K562 (cell line): ENCODE results near the gene DYNLT4. TPM values are rescaled to one million over a fixed set of nuclear protein-coding genes. Genes with fewer than 3 reads are reported as not detected.

Experiments used
- DPF2 ChIP-seq: fragments of 450-650 bp; IDR thresholded peaks from 2 replicates; pipeline ENCODE4 v1.6.1; 2016
- ETS2 ChIP-seq: IDR thresholded peaks from 2 replicates; pipeline ENCODE4 v1.6.1; 2016; ENCODE audit warnings: borderline replicate concordance, missing genetic modification characterization, mild to moderate bottlenecking, moderate library complexity, missing compliant biosample characterization; ENCODE audit not compliant: poor library complexity, severe bottlenecking
- PML ChIP-seq: IDR thresholded peaks from 2 replicates; pipeline ENCODE4 v1.6.1; 2012; ENCODE audit warnings: low read length, inconsistent platforms
- RHOXF2B ChIP-seq: fragments of 250-450 bp; sonication (Bioruptor Pico); conservative IDR thresholded peaks from 2 replicates; pipeline ENCODE4 v1.5.1; 2021
- SIRT6 ChIP-seq: IDR thresholded peaks from one replicate; pipeline ENCODE4 v1.6.1; 2012; ENCODE audit warnings: low read depth, mild to moderate bottlenecking, control low read depth, inconsistent platforms, low read length, moderate library complexity
- SNRNP70 ChIP-seq: fragments of 200-400 bp; formaldehyde crosslinking; optimal IDR thresholded peaks from 2 replicates; pipeline ENCODE3; 2017; ENCODE audit warnings: low read depth, low read length
- TFAP4 ChIP-seq: sonication (generic); formaldehyde crosslinking; IDR thresholded peaks from 2 replicates; pipeline ENCODE4 v1.8.0; 2022; ENCODE audit warnings: missing genetic modification reagents, mild to moderate bottlenecking, moderate library complexity, borderline replicate concordance
- ZKSCAN8 ChIP-seq: fragments of 200-800 bp; sonication (Bioruptor generic); IDR thresholded peaks from 2 replicates; pipeline ENCODE4 v1.6.1; 2016; ENCODE audit warnings: missing genetic modification characterization, missing compliant biosample characterization
- polyA plus RNA-seq, 8 experiments: library from polyadenylated mRNA; depleted of rRNA in 4 of 8; stranded (reverse) in 5 of 8; unstranded in 3 of 8; fragments of >200 nt; fragmentation: Nextera tagmentation in 2 of 8; fragmentation: Illumina TruSeq in 1 of 8; extraction: Ambion mirVana in 2 of 8; extraction: Trizol in 1 of 8; gene quantifications; 2 replicates each; pipeline versions ENCODE4 v1.2.1 to v1.2.3, GENCODE V29; 2011 to 2014; ENCODE audit warnings: inconsistent platforms in 1 of 8, missing spikeins in 1 of 8
- total RNA-seq, 7 experiments: library from RNA; depleted of rRNA in 6 of 7; stranded (reverse); fragments of >200 nt in 6 of 7; fragmentation: Illumina TruSeq in 2 of 7; extraction: Trizol in 2 of 7; gene quantifications; 2 replicates each; pipeline versions ENCODE4 v1.2.1 to v1.2.3, GENCODE V29; 2011 to 2021; ENCODE audit warnings: low replicate concordance in 1 of 7
- TF ChIP-seq, protein P1 (sequence below): fragments of 450-650 bp; IDR thresholded peaks from 2 replicates; pipeline ENCODE4 v1.6.1; 2017; ENCODE audit warnings: antibody characterized with exemption, mild to moderate bottlenecking
- TF ChIP-seq, protein P2 (sequence below): fragments of 200-800 bp; sonication (Bioruptor generic); IDR thresholded peaks from 2 replicates; pipeline ENCODE4 v1.6.1; 2017; ENCODE audit warnings: missing genetic modification characterization, missing compliant biosample characterization

Gene DYNLT4
- total and polyA plus RNA-seq, 9 of the 15 experiments (the other 6 are each of a cell fraction or from before 2014, with no cell fraction given) = 0.29 to 0.73 TPM; not detected in 7

- TF ChIP-seq, protein P1, sequence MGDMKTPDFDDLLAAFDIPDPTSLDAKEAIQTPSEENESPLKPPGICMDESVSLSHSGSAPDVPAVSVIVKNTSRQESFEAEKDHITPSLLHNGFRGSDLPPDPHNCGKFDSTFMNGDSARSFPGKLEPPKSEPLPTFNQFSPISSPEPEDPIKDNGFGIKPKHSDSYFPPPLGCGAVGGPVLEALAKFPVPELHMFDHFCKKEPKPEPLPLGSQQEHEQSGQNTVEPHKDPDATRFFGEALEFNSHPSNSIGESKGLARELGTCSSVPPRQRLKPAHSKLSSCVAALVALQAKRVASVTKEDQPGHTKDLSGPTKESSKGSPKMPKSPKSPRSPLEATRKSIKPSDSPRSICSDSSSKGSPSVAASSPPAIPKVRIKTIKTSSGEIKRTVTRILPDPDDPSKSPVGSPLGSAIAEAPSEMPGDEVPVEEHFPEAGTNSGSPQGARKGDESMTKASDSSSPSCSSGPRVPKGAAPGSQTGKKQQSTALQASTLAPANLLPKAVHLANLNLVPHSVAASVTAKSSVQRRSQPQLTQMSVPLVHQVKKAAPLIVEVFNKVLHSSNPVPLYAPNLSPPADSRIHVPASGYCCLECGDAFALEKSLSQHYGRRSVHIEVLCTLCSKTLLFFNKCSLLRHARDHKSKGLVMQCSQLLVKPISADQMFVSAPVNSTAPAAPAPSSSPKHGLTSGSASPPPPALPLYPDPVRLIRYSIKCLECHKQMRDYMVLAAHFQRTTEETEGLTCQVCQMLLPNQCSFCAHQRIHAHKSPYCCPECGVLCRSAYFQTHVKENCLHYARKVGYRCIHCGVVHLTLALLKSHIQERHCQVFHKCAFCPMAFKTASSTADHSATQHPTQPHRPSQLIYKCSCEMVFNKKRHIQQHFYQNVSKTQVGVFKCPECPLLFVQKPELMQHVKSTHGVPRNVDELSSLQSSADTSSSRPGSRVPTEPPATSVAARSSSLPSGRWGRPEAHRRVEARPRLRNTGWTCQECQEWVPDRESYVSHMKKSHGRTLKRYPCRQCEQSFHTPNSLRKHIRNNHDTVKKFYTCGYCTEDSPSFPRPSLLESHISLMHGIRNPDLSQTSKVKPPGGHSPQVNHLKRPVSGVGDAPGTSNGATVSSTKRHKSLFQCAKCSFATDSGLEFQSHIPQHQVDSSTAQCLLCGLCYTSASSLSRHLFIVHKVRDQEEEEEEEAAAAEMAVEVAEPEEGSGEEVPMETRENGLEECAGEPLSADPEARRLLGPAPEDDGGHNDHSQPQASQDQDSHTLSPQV = no peak
- 0 out of 2 replicates have a peak, but pooled peaks have one; percentile 11 for TF ChIP-seq PML
- peak; percentile 16 for TF ChIP-seq SIRT6
- no peak for TF ChIP-seq RHOXF2B
- TF ChIP-seq ETS2 (tag) = no peak
- TF ChIP-seq, protein P2, sequence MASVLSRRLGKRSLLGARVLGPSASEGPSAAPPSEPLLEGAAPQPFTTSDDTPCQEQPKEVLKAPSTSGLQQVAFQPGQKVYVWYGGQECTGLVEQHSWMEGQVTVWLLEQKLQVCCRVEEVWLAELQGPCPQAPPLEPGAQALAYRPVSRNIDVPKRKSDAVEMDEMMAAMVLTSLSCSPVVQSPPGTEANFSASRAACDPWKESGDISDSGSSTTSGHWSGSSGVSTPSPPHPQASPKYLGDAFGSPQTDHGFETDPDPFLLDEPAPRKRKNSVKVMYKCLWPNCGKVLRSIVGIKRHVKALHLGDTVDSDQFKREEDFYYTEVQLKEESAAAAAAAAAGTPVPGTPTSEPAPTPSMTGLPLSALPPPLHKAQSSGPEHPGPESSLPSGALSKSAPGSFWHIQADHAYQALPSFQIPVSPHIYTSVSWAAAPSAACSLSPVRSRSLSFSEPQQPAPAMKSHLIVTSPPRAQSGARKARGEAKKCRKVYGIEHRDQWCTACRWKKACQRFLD = 0 out of 2 replicates have a peak, but pooled peaks have one; percentile 20
- TF ChIP-seq TFAP4 (CRISPR knock-in tag) = peak; percentile 15; the same call in 1 of the 2 replicates
- no peak for TF ChIP-seq ZKSCAN8
- peak; percentile 14 for TF ChIP-seq SNRNP70
- TF ChIP-seq DPF2 = no peak
These were observed 29.0 kb downstream of the DYNLT4 start (continued) for GRCh38 chr1:44777969-44778635.
